SK-N-SH (cell line): Measurements from ENCODE around the gene TUBB3. TPM values are rescaled to one million over a fixed set of nuclear protein-coding genes. Genes with fewer than 3 reads are reported as not detected.

ENCODE experiments used
- CTCF ChIA-PET: fragments of 300-600, 350-600 bp; formaldehyde crosslinking; extraction: SDS; loops from one replicate; lab custom pipeline; 2021; lab: Yijun Ruan, JAX
- POLR2A ChIA-PET: fragments of 350-600 bp; sonication (Branson Sonifier 250); formaldehyde crosslinking; extraction: SDS; loops from one replicate; lab custom pipeline; 2020; ENCODE audit warnings: antibody characterized with exemption, inconsistent platforms; lab: Yijun Ruan, JAX
- DNase-seq: peaks from one replicate; pipeline ENCODE4 v3.0.0; 2012
- H2AFZ ChIP-seq: fragments of 200-600 bp; sonication (generic); 2 replicates; pipeline ENCODE4 v1.8.1; 2016; ENCODE audit warnings: antibody characterized with exemption, mild to moderate bottlenecking, low read depth
- H3F3A ChIP-seq: fragments of 200-600 bp; sonication (generic); replicated peaks from 2 replicates; pipeline ENCODE3; 2016; ENCODE audit warnings: antibody characterized with exemption, mild to moderate bottlenecking; ENCODE audit not compliant: insufficient read depth
- H3K27ac ChIP-seq, 2 experiments: fragments of 200-500 bp in 1 of 2; fragments of 200-600 bp in 1 of 2; sonication (Bioruptor generic) in 1 of 2; sonication (generic), shearing (Covaris generic) in 1 of 2; 2 replicates each; pipeline versions ENCODE4 v1.5.1 to v1.6.1; 2014 to 2016; ENCODE audit warnings: low read depth in 2 of 2, inconsistent platforms in 1 of 2, low read length in 1 of 2, mild to moderate bottlenecking in 1 of 2, mixed read lengths in 1 of 2
- H3K27me3 ChIP-seq: fragments of 200-600 bp; sonication (generic), shearing (Covaris generic); 2 replicates; pipeline ENCODE4 v1.6.1; 2016; ENCODE audit warnings: mixed run types; ENCODE audit not compliant: insufficient read depth
- H3K36me3 ChIP-seq, 2 experiments: fragments of 200-500 bp in 1 of 2; fragments of 200-600 bp in 1 of 2; sonication (Bioruptor generic) in 1 of 2; sonication (generic) in 1 of 2; replicated peaks in 1 of 2; 2 replicates each; pipeline versions ENCODE3 to v1.5.1; 2014 to 2016; ENCODE audit warnings: low read length in 1 of 2, mild to moderate bottlenecking in 1 of 2; ENCODE audit not compliant: insufficient read depth in 2 of 2, control insufficient read depth in 1 of 2
- H3K4me1 ChIP-seq, 2 experiments: fragments of 200-500 bp in 1 of 2; fragments of 200-600 bp in 1 of 2; sonication (Bioruptor generic) in 1 of 2; sonication (generic), shearing (Covaris generic) in 1 of 2; 2 replicates each; pipeline versions ENCODE4 v1.5.1 to v1.6.1; 2014 to 2016; ENCODE audit warnings: low read depth in 1 of 2, low read length in 1 of 2, mixed run types in 1 of 2; ENCODE audit not compliant: insufficient read depth in 2 of 2, control insufficient read depth in 1 of 2
- H3K4me2 ChIP-seq: fragments of 200-600 bp; sonication (generic), shearing (Covaris generic); 2 replicates; pipeline ENCODE4 v1.6.1; 2017; ENCODE audit warnings: mixed run types
- H3K4me3 ChIP-seq, 2 experiments: fragments of 200-500 bp in 1 of 2; fragments of 200-600 bp in 1 of 2; sonication (Bioruptor generic) in 1 of 2; sonication (generic), shearing (Covaris generic) in 1 of 2; 2 replicates each; pipeline versions ENCODE4 v1.5.1 to v1.8.1; 2014 to 2016; ENCODE audit warnings: low read depth in 2 of 2, inconsistent platforms in 1 of 2, low read length in 1 of 2, mild to moderate bottlenecking in 1 of 2, mixed read lengths in 1 of 2, moderate library complexity in 1 of 2
- H3K79me2 ChIP-seq: fragments of 200-600 bp; sonication (generic); 2 replicates; pipeline ENCODE4 v1.8.1; 2017; ENCODE audit warnings: mild to moderate bottlenecking; ENCODE audit not compliant: insufficient read depth
- H3K9ac ChIP-seq: fragments of 200-600 bp; sonication (generic); 2 replicates; pipeline ENCODE4 v1.6.1; 2017; ENCODE audit warnings: mixed run types
- H3K9me2 ChIP-seq: fragments of 200-600 bp; sonication (generic); 2 replicates; pipeline ENCODE4 v1.6.1; 2017; ENCODE audit warnings: mixed run types
- H3K9me3 ChIP-seq: fragments of 200-600 bp; sonication (generic); 2 replicates; pipeline ENCODE4 v1.6.1; 2017; ENCODE audit warnings: mixed run types, mild to moderate bottlenecking, moderate library complexity
- H4K20me1 ChIP-seq: fragments of 200-600 bp; sonication (generic); 2 replicates; pipeline ENCODE4 v1.6.1; 2017; ENCODE audit warnings: mild to moderate bottlenecking, mixed run types; ENCODE audit not compliant: insufficient read depth
- CHD2 ChIP-seq: fragments of 150-350 bp; IDR thresholded peaks from 2 replicates; pipeline ENCODE4 v1.6.1; 2018; ENCODE audit warnings: low read length; ENCODE audit not compliant: partially characterized antibody
- EP300 ChIP-seq, 2 experiments: IDR thresholded peaks; 2 replicates each; pipeline versions ENCODE4 v1.4.0 to v1.6.1; 2012; ENCODE audit warnings: borderline replicate concordance in 1 of 2, low read depth in 1 of 2, low read length in 1 of 2
- FOSL2 ChIP-seq: IDR thresholded peaks from 2 replicates; pipeline ENCODE4 v1.4.0; 2012; ENCODE audit warnings: low read depth, mild to moderate bottlenecking, moderate library complexity, borderline replicate concordance
- FOXM1 ChIP-seq: IDR thresholded peaks from 2 replicates; pipeline ENCODE4 v1.4.0; 2012; ENCODE audit warnings: low read depth, mild to moderate bottlenecking
- IRF3 ChIP-seq: fragments of 150-350 bp; IDR thresholded peaks from 2 replicates; pipeline ENCODE4 v1.6.1; 2016; ENCODE audit warnings: mild to moderate bottlenecking, low read depth, low read length
- MXI1 ChIP-seq: IDR thresholded peaks from 2 replicates; pipeline ENCODE4 v1.6.1; 2012; ENCODE audit warnings: mild to moderate bottlenecking, low read depth, low read length, improper control_type of control experiment
- RAD21 ChIP-seq: IDR thresholded peaks from 2 replicates; pipeline ENCODE4 v1.6.1; 2012; ENCODE audit warnings: mild to moderate bottlenecking, low read length
- TCF12 ChIP-seq: IDR thresholded peaks from 2 replicates; pipeline ENCODE4 v1.4.0; 2012
- USF2 ChIP-seq: fragments of 150-350 bp; IDR thresholded peaks from 2 replicates; pipeline ENCODE4 v1.6.1; 2017; ENCODE audit warnings: antibody characterized with exemption, low read length, low read depth, borderline replicate concordance
- WGBS: methylation state at CpG from one replicate; pipeline ENCODE4 v1.1.6; 2017; ENCODE audit warnings: low lambda C conversion rate; 5-methylcytosine and 5-hydroxymethylcytosine counted together
- polyA plus RNA-seq, 3 experiments: library from polyadenylated mRNA; depleted of rRNA; stranded (reverse); fragments of >200 nt; gene quantifications; 2 replicates each; pipeline ENCODE4 v1.2.3, GENCODE V29; 2012
- TF ChIP-seq, protein P1 (sequence below): IDR thresholded peaks from 2 replicates; pipeline ENCODE4 v1.4.0; 2012; ENCODE audit warnings: low read depth, borderline replicate concordance
- TF ChIP-seq, protein P2 (sequence below): IDR thresholded peaks from 2 replicates; pipeline ENCODE4; 2012

TUBB3 gene
- polyA plus RNA-seq, 1 of the 3 experiments (the other 2 are of a cell fraction): 428 TPM

- ChIA-PET POLR2A (interaction anchor here (0.6 kb wide), 1 partner anchor 17 kb away, joined by 3 read pairs; no protein-coding TSS in a partner anchor), CTCF (interaction anchor here (2.0 kb wide), 1 partner anchor 8 kb away, joined by 6 read pairs; no protein-coding TSS in a partner anchor)
- Histone ChIP-seq H3K27me3 (no peaks in the 10 kb centered on the region), H4K20me1 (no peaks in the 10 kb centered on the region), H2AFZ (no peak overlapping the region), H3K4me3 (no peak overlapping the region), H3K79me2 (peaks cover 9% of the 10 kb centered on the region; the same call in 1 of the 2 replicates), H3K4me2 (no peak overlapping the region), H3K36me3 (peaks cover 0 to 23% of the 10 kb centered on the region in 2 experiments), H3K9me3 (no peaks in the 10 kb centered on the region), H3K9ac (no peak overlapping the region), H3K27ac (no peak overlapping the region), H3K4me1 (peaks cover 0 to 6% of the 10 kb centered on the region in 2 experiments; a peak in 1 of 4 replicates), H3F3A (no peaks in the 10 kb centered on the region), H3K9me2 (no peaks in the 10 kb centered on the region)
- DNase-seq: no peak
- TF ChIP-seq RAD21 (no peak), FOSL2 (no peak)
- WGBS: 99% methylated on average over 18 of the region's 23 CpGs
Measured at GRCh38 chr16:89957216-89957785, 34.2 kb downstream of the TUBB3 start.

DNA sequence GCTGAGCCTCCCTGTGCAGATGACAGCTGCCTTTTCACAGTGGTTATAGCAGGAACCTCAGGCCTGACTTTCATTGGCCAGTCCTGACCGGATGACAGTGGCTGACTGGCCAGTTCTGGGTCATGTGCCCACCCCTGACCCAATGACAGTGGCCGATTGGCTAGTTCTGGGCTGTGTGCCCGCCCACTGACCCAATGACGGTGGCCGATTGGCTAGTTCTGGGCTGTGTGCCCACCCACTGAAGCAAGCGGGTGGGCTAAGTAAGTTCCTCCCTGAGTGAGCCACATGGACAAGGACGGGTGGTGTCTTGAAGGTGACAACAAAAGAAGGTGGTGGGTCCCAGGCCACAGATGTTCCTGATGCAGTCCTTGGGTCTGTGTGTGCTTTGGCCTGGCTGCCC is 34.9 kb downstream of the TUBB3 start:
- TF ChIP-seq MXI1: peak; percentile 41; the same call in 1 of the 2 replicates
- TF ChIP-seq, protein P1, sequence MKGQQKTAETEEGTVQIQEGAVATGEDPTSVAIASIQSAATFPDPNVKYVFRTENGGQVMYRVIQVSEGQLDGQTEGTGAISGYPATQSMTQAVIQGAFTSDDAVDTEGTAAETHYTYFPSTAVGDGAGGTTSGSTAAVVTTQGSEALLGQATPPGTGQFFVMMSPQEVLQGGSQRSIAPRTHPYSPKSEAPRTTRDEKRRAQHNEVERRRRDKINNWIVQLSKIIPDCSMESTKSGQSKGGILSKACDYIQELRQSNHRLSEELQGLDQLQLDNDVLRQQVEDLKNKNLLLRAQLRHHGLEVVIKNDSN: peak; percentile 90
- peak; percentile 40; the same call in 1 of the 2 replicates for TF ChIP-seq IRF3
- no peak for TF ChIP-seq EP300 (IDR thresholded peaks at IDR 0.05; ENCODE audit: borderline replicate concordance in 1 of 2, low read depth in 1 of 2, low read length in 1 of 2)
- no peak for TF ChIP-seq TCF12
- TF ChIP-seq, protein P2, sequence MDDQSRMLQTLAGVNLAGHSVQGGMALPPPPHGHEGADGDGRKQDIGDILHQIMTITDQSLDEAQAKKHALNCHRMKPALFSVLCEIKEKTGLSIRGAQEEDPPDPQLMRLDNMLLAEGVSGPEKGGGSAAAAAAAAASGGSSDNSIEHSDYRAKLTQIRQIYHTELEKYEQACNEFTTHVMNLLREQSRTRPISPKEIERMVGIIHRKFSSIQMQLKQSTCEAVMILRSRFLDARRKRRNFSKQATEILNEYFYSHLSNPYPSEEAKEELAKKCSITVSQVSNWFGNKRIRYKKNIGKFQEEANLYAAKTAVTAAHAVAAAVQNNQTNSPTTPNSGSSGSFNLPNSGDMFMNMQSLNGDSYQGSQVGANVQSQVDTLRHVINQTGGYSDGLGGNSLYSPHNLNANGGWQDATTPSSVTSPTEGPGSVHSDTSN: peak; percentile 34; the same call in 1 of the 2 replicates
- no peak for TF ChIP-seq FOXM1
- peak; percentile 68 for TF ChIP-seq CHD2
- peak; percentile 61; the same call in 1 of the 2 replicates for TF ChIP-seq USF2
- TF ChIP-seq, all 33 proteins: peak for 6
- Histone ChIP-seq H3K27ac (no peak overlapping the region), H3K79me2 (peaks cover 9% of the 10 kb centered on the region; the same call in 1 of the 2 replicates), H3K9ac (no peak overlapping the region), H2AFZ (no peak overlapping the region), H3K4me1 (peaks cover 0 to 6% of the 10 kb centered on the region in 2 experiments; a peak in 1 of 4 replicates), H3K36me3 (peaks cover 0 to 23% of the 10 kb centered on the region in 2 experiments), H3K4me2 (no peak overlapping the region), H3K9me2 (no peaks in the 10 kb centered on the region), H4K20me1 (no peaks in the 10 kb centered on the region), H3F3A (no peaks in the 10 kb centered on the region), H3K4me3 (no peak overlapping the region), H3K27me3 (no peaks in the 10 kb centered on the region), H3K9me3 (no peaks in the 10 kb centered on the region)
- 51% methylated on average over 3 of the region's 7 CpGs for WGBS
- POLR2A ChIA-PET: no interaction called here
- CTCF ChIA-PET: interaction anchor here (0.6 to 2.0 kb wide), 2 partner anchors 9 to 40 kb away, joined by 3 to 6 read pairs; no protein-coding TSS in a partner anchor
- peak; percentile 93 for DNase-seq
